Activated CD4-positive, alpha-beta memory T cell treated with anti-CD3 and anti-CD28 coated beads, Interleukin-2, amount 10 ng/mL, durations not matched to agents 7 days and 5 days (primary cell): ENCODE data around the gene SERPING1. TPM values are rescaled to one million over a fixed set of nuclear protein-coding genes. Genes with fewer than 3 reads are reported as not detected.

ENCODE experiments used
- CTCF ChIA-PET: fragments of 350-600 bp; sonication (Branson Sonifier 250); formaldehyde crosslinking; loops from one replicate; lab custom pipeline; 2021; ENCODE audit warnings: antibody characterized with exemption, inconsistent platforms; lab: Charles Lee
- POLR2A ChIA-PET: fragments of 350-600 bp; sonication (Branson Sonifier 250); formaldehyde crosslinking; loops from one replicate; lab custom pipeline; 2021; ENCODE audit warnings: antibody characterized with exemption; lab: Charles Lee
- DNase-seq: peaks from one replicate; pipeline ENCODE4 v3.0.0-alpha.2; 2020
- H3K27ac Mint-ChIP-seq: one replicate; pipeline ENCODE4 v1.8.0; 2021; ENCODE audit warnings: mild to moderate bottlenecking, mixed read lengths
- H3K27me3 Mint-ChIP-seq: one replicate; pipeline ENCODE4 v1.8.0; 2021; ENCODE audit warnings: mixed read lengths
- H3K36me3 Mint-ChIP-seq: one replicate; pipeline ENCODE4 v1.8.0; 2021; ENCODE audit warnings: low read depth, mixed read lengths
- H3K4me1 Mint-ChIP-seq: one replicate; pipeline ENCODE4 v1.8.0; 2021; ENCODE audit warnings: mixed read lengths
- H3K4me3 Mint-ChIP-seq: one replicate; pipeline ENCODE4 v1.8.0; 2021; ENCODE audit warnings: mild to moderate bottlenecking, mixed read lengths
- H3K9me3 Mint-ChIP-seq: one replicate; pipeline ENCODE4 v1.8.0; 2021; ENCODE audit warnings: mixed read lengths
- total RNA-seq, 2 experiments: library from RNA; stranded (reverse); gene quantifications; one replicate each; pipeline ENCODE4 v1.2.3, GENCODE V29; 2021

SERPING1 gene
- total RNA-seq, 2 experiments from 2014 or later, result 0.55 to 0.93 TPM

DNA sequence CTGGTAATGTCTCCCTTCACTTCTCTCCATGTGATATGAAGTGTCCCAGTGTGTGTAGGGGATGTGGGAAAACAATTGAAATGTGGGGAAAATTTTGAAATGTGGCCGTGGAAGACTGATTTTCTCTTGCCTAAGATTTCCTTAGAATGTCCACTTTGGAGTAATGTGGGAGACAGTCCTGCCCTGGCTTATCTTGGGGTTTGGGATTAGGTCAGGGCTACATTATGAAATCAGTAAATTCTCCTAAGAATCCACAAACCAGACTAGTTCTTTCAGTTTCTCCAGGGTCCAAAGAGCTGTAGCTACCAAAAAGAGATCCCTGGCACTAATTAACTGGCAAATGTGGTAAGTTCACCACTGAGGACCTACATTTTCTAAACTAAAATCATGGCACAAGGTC lies 29.4 kb downstream of the SERPING1 start:
- H3K4me1 Mint-ChIP-seq, result no peaks in the 10 kb centered on the region
- ChIA-PET POLR2A (no interaction called here), CTCF (interaction anchor here (1.6 kb wide), 1 partner anchor 17 kb away, joined by 4 read pairs; no protein-coding TSS in a partner anchor)
- no peak overlapping the region for H3K4me3 Mint-ChIP-seq
- H3K27me3 Mint-ChIP-seq, result peaks cover 20% of the 10 kb centered on the region
- no peaks in the 10 kb centered on the region for H3K36me3 Mint-ChIP-seq
- H3K27ac Mint-ChIP-seq, result no peak overlapping the region
- DNase-seq, result no peak
- no peaks in the 10 kb centered on the region for H3K9me3 Mint-ChIP-seq

DNA sequence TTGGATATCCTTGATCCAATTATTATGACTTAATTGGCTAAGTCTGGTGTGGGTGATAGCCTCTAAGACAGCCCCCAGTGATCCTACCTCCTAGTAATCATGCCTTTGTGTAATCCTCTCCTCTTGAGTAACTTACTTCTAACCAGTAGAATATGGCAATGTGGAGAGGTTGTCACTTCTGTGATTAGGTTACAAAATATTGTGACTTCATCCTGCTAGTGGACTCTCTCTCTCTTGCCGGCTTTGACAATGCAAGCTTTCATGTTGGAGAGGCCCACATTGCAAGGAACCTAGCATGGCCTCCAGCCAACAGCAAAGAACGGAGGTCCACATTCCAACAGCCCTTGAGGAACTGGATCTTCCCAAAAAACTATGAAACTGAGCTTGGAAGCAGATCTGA lies 32.7 kb downstream of the SERPING1 start:
- CTCF ChIA-PET, result interaction anchor here (6.1 kb wide), 1 partner anchor 13 kb away, joined by 36 read pairs; no protein-coding TSS in a partner anchor
- DNase-seq, result no peak
- Mint-ChIP-seq H3K36me3 (no peaks in the 10 kb centered on the region), H3K27me3 (peaks cover 27% of the 10 kb centered on the region), H3K4me1 (no peaks in the 10 kb centered on the region), H3K27ac (no peak overlapping the region), H3K4me3 (no peak overlapping the region), H3K9me3 (no peaks in the 10 kb centered on the region)
- POLR2A ChIA-PET, result no interaction called here

DNA sequence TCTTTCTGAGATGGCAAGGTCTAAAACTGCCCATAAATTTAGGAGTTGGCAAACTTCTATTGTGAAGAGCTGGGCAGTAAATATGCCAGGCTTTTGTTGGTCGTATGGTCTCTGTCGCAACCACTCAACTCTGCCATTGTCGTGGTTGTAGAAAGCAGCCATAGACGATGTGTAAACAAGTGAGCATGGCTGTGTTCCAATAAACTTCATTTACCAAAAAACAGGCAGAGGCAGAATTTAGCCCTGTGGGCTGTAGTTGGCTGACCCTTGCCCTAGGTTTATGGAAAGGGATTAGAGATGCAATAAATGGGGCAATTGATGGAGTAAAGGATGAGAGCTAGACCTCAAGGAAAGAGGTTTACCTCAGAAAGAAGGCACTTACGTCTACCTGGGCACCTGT lies 34.6 kb downstream of the SERPING1 start:
- ChIA-PET CTCF (interaction anchor here (6.1 kb wide), 1 partner anchor 11 kb away, joined by 36 read pairs; no protein-coding TSS in a partner anchor), POLR2A (no interaction called here)
- Mint-ChIP-seq H3K9me3 (no peaks in the 10 kb centered on the region), H3K4me3 (no peak overlapping the region), H3K27ac (no peak overlapping the region), H3K27me3 (peaks cover 35% of the 10 kb centered on the region), H3K4me1 (no peaks in the 10 kb centered on the region), H3K36me3 (no peaks in the 10 kb centered on the region)
- DNase-seq, result no peak

DNA sequence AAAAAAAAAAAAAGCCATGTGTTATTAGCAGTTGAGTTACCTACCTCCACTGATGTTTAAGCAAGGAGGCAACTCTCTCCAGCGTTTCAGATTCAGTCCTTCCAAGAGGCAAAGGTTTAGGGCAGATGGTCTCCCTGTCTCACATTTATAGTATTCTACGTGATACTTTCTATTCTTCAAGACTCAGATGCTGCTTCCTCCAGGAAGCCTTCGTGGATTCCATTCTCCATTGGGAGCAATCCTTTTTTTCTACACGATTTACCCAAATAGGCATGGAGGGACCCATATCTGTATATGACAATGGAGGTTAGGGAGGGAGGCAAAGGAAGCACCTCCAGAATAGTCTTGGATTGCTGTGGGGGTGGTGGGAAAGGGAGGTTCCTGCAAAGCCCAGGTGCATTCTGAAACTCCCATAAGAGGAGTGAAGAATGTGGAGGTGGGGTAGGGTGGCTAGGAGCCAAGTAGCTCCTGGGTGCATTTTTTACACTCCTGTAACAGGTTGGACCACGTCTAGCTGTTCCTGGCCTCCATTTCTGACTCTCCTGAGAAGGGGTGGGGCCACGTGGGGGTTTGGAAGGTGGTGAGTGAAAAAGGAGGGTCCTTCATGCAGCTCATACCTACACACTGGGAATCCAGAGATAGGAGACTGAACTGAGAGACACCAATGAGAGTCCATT lies 36.0 kb downstream of the SERPING1 start:
- no peak for DNase-seq
- no peaks in the 10 kb centered on the region for H3K36me3 Mint-ChIP-seq
- H3K4me1 Mint-ChIP-seq, result peaks cover 5% of the 10 kb centered on the region
- peaks cover 42% of the 10 kb centered on the region for H3K27me3 Mint-ChIP-seq
- POLR2A ChIA-PET, result interaction anchor here (0.6 kb wide), 1 partner anchor 347 kb away, joined by 4 read pairs; no protein-coding TSS in a partner anchor
- no peak overlapping the region for H3K27ac Mint-ChIP-seq
- CTCF ChIA-PET, result interaction anchor here (6.1 kb wide), 1 partner anchor 9 kb away, joined by 36 read pairs; no protein-coding TSS in a partner anchor
- H3K4me3 Mint-ChIP-seq, result no peak overlapping the region
- H3K9me3 Mint-ChIP-seq, result no peaks in the 10 kb centered on the region

DNA sequence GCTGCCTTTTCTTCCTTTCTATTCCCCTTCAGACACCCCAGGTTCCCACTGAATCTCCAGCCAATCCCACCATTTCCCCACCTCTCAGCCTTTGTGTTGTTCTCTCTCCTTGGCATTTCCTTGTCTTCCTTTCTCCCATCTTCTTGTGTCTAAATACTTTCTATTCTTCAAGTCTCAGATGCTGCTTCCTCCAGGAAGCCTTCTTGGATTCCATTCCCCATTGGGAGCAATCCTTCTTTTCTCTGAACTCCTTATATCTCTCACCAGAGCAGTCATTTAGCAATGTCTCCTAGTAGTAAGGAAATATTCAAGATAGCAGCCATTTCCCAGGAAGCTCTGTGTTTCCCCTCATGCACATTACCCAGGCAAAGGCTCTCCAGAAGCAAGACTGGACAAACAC lies 36.8 kb downstream of the SERPING1 start:
- Mint-ChIP-seq H3K27me3 (peaks cover 42% of the 10 kb centered on the region), H3K4me3 (no peak overlapping the region), H3K4me1 (peaks cover 11% of the 10 kb centered on the region), H3K9me3 (no peaks in the 10 kb centered on the region), H3K36me3 (no peaks in the 10 kb centered on the region), H3K27ac (no peak overlapping the region)
- ChIA-PET POLR2A (no interaction called here), CTCF (interaction anchor here (0.7 to 6.1 kb wide), 2 partner anchors 8 to 141 kb away, joined by 4 to 36 read pairs; no protein-coding TSS in a partner anchor)
- DNase-seq, result no peak

DNA sequence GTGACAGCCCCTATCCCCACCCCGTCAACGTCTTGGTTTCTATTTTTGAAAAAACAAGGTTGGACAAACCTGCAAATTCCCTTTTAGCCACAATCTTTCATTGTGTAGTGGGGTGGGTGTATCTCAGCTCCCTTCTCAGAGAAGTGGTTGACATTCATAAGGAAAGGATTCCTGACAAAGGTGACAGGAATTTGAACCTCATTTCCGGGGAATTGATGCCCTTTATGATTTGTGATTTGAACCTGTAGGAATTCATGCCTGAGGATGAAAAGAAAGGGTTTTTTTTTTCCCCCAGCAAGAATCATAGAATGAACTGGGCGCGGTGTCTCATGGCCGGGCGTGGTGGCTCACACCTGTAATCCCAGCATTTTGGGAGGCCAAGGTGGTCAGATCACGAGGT lies 37.8 kb downstream of the SERPING1 start:
- H3K27ac Mint-ChIP-seq, result no peak overlapping the region
- H3K27me3 Mint-ChIP-seq, result peaks cover 38% of the 10 kb centered on the region
- DNase-seq, result no peak
- ChIA-PET POLR2A (no interaction called here), CTCF (interaction anchor here (0.6 to 6.1 kb wide), 3 partner anchors 8 to 285 kb away, joined by 3 to 36 read pairs (median 4); no protein-coding TSS in a partner anchor)
- H3K4me1 Mint-ChIP-seq, result peaks cover 14% of the 10 kb centered on the region
- H3K4me3 Mint-ChIP-seq, result no peak overlapping the region
- no peaks in the 10 kb centered on the region for H3K36me3 Mint-ChIP-seq
- no peaks in the 10 kb centered on the region for H3K9me3 Mint-ChIP-seq

DNA sequence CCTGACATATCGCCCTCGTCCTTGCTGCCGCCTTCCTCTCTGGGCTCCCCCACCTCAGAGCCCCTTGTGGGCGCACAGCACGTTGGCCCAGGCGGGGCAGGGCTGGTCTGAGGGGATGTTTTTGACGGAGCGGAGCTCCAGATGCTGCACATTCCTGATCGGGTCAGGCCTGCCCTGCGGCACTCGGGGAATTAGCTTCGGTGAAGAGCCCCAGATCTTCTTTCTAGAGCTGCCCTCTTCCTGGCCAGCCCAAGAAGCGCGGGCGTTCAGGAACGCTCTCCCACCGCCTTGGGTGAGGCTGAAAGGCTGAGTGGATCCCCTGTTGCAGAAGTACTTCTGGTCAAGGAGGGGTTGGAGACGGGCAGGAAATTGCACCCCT lies 40.1 kb downstream of the SERPING1 start:
- Mint-ChIP-seq H3K36me3 (no peaks in the 10 kb centered on the region), H3K4me1 (peaks cover 14% of the 10 kb centered on the region), H3K9me3 (no peaks in the 10 kb centered on the region), H3K4me3 (peak overlapping the region; percentile 80), H3K27ac (no peak overlapping the region), H3K27me3 (peaks cover 33% of the 10 kb centered on the region)
- DNase-seq, result no peak
- POLR2A ChIA-PET, result no interaction called here
- CTCF ChIA-PET, result interaction anchor here (9.2 kb wide), 1 partner anchor 67 kb away, joined by 206 read pairs; the partner anchor contains the start of gene UBE2L6

DNA sequence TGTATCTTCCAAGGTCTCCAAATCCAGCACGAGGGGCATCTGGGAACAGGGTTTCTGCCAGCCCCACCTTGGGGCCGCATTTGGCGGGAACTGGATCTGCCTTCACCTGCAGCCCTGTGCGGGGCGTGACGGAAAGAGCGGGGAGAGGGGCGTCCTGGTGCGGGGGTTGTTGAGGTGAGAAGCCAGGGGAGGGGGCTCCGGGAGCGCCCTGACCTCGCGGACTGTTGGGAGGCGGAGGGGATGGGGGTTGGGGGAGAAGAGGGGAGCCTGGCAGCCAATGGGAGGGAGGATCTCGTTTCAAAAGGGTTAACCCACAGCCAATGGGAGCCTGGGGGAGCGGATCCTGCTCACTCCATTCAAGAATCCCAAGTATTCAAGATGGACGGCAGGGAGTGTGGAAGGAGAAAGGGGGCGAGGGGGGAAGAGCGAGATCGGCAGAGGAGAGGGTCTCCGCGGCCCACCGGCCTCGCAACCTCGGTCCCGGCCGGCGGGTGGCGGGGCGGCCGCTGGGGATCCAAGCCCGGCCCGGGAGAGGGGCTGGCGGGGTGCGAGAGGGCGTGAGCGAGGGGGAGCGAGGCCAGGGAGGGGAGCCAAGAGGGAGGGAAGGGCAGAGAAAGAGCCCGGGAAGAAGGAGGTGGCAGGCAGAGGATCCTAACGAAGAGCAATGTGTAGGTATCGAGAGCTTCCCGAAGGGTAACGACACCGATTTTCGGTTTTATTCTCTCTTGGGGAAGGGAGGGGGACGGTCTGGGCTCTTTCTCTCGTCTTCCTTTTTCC lies 40.7 kb downstream of the SERPING1 start:
- POLR2A ChIA-PET, result interaction anchor here (1.1 to 1.7 kb wide), 2 partner anchors 34 to 70 kb away, joined by 4 to 5 read pairs; no protein-coding TSS in a partner anchor
- Mint-ChIP-seq H3K4me1 (peaks cover 14% of the 10 kb centered on the region), H3K4me3 (peak overlapping the region; percentile 80), H3K36me3 (no peaks in the 10 kb centered on the region), H3K27ac (no peak overlapping the region), H3K9me3 (no peaks in the 10 kb centered on the region), H3K27me3 (peaks cover 36% of the 10 kb centered on the region)
- CTCF ChIA-PET, result interaction anchor here (0.5 to 9.2 kb wide), 5 partner anchors 33 to 1973 kb away, joined by 3 to 206 read pairs (median 4); partner anchors contain the start of gene UBE2L6
- no peak for DNase-seq

DNA sequence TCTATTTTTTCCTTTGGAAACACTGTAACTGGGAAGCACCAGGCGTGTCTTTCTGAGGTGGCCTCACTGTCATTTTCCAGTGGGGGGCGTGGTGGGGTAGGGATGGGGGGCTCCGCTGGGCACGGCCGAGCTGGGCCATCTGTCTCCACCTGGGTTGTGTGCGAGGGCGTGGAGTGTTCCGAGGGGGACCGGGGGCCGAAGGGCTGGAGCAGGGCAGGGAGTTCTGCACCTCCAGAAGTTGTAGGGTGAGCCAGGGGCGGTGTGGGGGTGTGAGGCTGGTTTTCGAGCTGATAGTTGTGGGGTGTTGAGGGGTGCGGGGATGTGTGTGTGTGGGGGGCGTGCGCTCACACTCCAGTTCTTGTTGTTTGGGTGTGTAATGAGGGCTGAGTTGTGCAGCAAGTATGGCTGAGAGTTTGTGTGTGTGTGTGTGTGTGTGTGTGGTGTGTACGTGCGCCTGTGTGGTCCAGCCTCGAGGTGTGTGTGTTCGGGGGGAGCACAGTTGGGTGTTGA lies 41.4 kb downstream of the SERPING1 start:
- H3K27ac Mint-ChIP-seq, result no peak overlapping the region
- H3K4me3 Mint-ChIP-seq, result peak overlapping the region; percentile 80
- no peak for DNase-seq
- H3K27me3 Mint-ChIP-seq, result peaks cover 40% of the 10 kb centered on the region
- CTCF ChIA-PET, result interaction anchor here (0.5 to 9.2 kb wide), 5 partner anchors 34 to 1972 kb away, joined by 3 to 206 read pairs (median 4); partner anchors contain the start of gene UBE2L6
- H3K36me3 Mint-ChIP-seq, result no peaks in the 10 kb centered on the region
- POLR2A ChIA-PET, result interaction anchor here (1.1 to 1.7 kb wide), 2 partner anchors 34 to 70 kb away, joined by 4 to 5 read pairs; no protein-coding TSS in a partner anchor
- peaks cover 14% of the 10 kb centered on the region for H3K4me1 Mint-ChIP-seq
- no peaks in the 10 kb centered on the region for H3K9me3 Mint-ChIP-seq

DNA sequence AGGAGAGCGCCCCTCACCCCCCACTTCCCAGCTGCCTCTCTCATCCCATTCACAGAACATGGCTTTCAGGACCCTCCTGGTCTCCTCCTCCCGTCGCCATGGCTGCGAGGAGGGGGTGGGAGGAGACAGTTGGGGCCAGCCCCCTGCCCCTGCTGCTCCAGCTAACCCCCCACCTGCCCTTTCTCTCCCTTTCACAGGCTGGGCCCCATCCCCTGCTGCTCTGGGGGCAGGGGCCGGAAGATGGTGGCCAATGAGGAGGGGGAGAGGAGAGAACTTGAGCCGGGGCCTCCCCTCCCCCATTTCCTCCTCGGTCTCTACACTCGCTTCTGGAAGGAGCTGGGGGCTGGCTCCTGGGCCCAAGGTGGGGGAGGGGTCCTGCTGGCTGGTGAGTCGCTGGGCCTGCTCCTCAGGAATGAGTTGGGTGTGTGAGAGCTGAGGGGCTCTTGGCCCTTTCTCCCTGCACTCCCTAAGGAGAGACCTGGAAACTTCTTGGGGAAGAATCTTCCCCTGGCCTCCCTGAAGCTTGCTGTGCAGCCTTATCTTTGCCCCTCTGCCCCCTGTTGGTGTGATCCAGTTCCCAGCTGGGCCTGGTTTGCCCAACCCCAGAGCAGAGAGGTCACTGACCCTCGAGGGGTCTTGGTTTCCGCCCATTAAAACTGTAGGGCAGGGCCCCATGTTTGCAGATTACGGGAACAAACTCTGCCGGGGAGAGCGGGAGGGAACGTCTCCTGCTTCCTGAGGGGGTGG lies 42.0 kb downstream of the SERPING1 start:
- no peak for DNase-seq
- H3K36me3 Mint-ChIP-seq, result no peaks in the 10 kb centered on the region
- H3K9me3 Mint-ChIP-seq, result no peaks in the 10 kb centered on the region
- peaks cover 37% of the 10 kb centered on the region for H3K27me3 Mint-ChIP-seq
- POLR2A ChIA-PET, result interaction anchor here (1.1 to 1.7 kb wide), 3 partner anchors 35 to 72 kb away, joined by 4 to 7 read pairs (median 5); partner anchors contain the start of gene UBE2L6
- no peak overlapping the region for H3K27ac Mint-ChIP-seq
- CTCF ChIA-PET, result interaction anchor here (0.6 to 9.2 kb wide), 10 partner anchors 19 to 182 kb away, joined by 3 to 206 read pairs (median 6); partner anchors contain the start of genes TIMM10 and UBE2L6
- H3K4me1 Mint-ChIP-seq, result peaks cover 14% of the 10 kb centered on the region
- H3K4me3 Mint-ChIP-seq, result peak overlapping the region; percentile 80

DNA sequence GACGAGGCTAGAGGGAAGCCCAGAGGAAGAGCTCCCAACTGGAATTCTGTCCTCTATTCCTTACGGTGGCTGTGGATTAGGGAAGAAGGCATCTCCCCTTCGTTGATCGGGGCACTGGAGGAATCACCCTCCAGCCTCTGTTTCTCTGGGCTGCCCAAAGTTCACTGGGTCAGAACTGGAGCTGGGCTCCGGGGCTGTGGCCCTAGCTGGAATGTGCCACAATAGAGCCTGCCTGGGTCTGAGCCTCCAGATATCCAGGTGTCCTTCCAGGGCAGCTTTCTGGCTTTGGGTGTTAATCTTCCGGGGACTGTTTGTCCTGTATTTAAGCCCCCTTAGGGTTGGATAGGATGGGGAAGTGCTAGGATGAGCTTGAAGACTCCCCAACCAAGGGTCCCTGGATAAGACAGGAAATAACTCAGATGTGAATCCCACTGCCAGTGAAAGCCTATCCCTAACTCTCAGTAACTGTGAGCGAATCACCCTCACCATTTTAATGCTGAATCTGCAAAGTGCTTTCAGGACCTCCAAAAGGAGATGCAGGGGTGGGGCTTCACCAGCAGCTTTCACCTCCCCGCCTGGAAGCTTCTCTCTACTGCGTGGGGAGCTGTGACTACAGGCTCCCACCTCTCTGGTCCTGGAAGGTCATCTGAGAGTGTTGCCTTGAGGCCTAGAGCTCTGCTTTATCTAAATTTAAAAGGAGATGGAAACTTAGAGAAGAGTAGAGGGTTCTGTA lies 42.7 kb downstream of the SERPING1 start:
- POLR2A ChIA-PET, result interaction anchor here (0.5 to 1.7 kb wide), 3 partner anchors 36 to 83 kb away, joined by 3 to 7 read pairs (median 5); partner anchors contain the start of gene UBE2L6
- Mint-ChIP-seq H3K9me3 (no peaks in the 10 kb centered on the region), H3K4me3 (no peak overlapping the region), H3K4me1 (peaks cover 14% of the 10 kb centered on the region), H3K27ac (no peak overlapping the region), H3K36me3 (no peaks in the 10 kb centered on the region), H3K27me3 (peaks cover 37% of the 10 kb centered on the region)
- CTCF ChIA-PET, result interaction anchor here (0.6 to 9.2 kb wide), 23 partner anchors 8 to 346 kb away, joined by 3 to 206 read pairs (median 5); partner anchors contain the start of genes TIMM10 and UBE2L6
- no peak for DNase-seq
